Activated CD8-positive, alpha-beta T cell treated with anti-CD3 and anti-CD28 coated beads for 36 hours (primary cell): ENCODE results near the gene FAM3C. TPM values are rescaled to one million over a fixed set of nuclear protein-coding genes. Genes with fewer than 3 reads are reported as not detected.

Experiments
- ATAC-seq: fragments of 200-7000 bp; cut with Tn5 transposase; one replicate; pipeline ENCODE4 v1.10.0; 2021; ENCODE audit warnings: mild to moderate bottlenecking, moderate library complexity
- CTCF ChIA-PET: fragments of 350-600 bp; sonication (Branson Sonifier 250); formaldehyde crosslinking; loops from one replicate; lab custom pipeline; 2021; ENCODE audit warnings: antibody characterized with exemption; lab: Charles Lee
- POLR2A ChIA-PET: fragments of 350-600 bp; sonication (Branson Sonifier 250); formaldehyde crosslinking; loops from one replicate; lab custom pipeline; 2021; ENCODE audit warnings: antibody characterized with exemption; lab: Charles Lee
- DNase-seq: peaks from one replicate; pipeline ENCODE4 v3.0.0-alpha.2; 2020
- H3K27ac Mint-ChIP-seq: one replicate; pipeline ENCODE4 v1.8.0; 2021; ENCODE audit warnings: mild to moderate bottlenecking, mixed read lengths
- H3K27me3 Mint-ChIP-seq: one replicate; pipeline ENCODE4 v1.8.0; 2021; ENCODE audit warnings: mixed read lengths
- H3K36me3 Mint-ChIP-seq: one replicate; pipeline ENCODE4 v1.8.0; 2021; ENCODE audit warnings: low read depth, mixed read lengths
- H3K4me1 Mint-ChIP-seq: one replicate; pipeline ENCODE4 v1.8.0; 2021; ENCODE audit warnings: low read depth, mixed read lengths
- H3K4me3 Mint-ChIP-seq: one replicate; pipeline ENCODE4 v1.8.0; 2021; ENCODE audit warnings: mild to moderate bottlenecking, moderate library complexity, mixed read lengths
- H3K9me3 Mint-ChIP-seq: one replicate; pipeline ENCODE4 v1.8.0; 2021; ENCODE audit warnings: mixed read lengths
- intact Hi-C: fragments of 100-400 bp; cut with micrococcal nuclease; formaldehyde crosslinking; loops from one replicate; pipeline ENCODE4 v1.10.0; 2022
- total RNA-seq, 2 experiments: library from RNA; stranded (reverse); gene quantifications; one replicate each; pipeline ENCODE4 v1.2.3, GENCODE V29; 2021
- TF ChIP-seq, protein P1 (sequence below): fragments of 200-600 bp; IDR thresholded peaks from one replicate; pipeline ENCODE4 v1.8.0; 2022; ENCODE audit warnings: antibody characterized with exemption, mild to moderate bottlenecking

FAM3C gene
- total RNA-seq, 2 experiments from 2014 or later = 18.6 to 19.1 TPM

GRCh38 chr7:121371883-121372282 lies 24.2 kb downstream of the FAM3C start:
- no peaks in the 10 kb centered on the region for H3K9me3 Mint-ChIP-seq
- ATAC-seq (no peak), DNase-seq (no peak)
- ChIA-PET POLR2A (interaction anchor here (1.1 to 1.4 kb wide), 2 partner anchors 24 to 173 kb away, joined by 4 to 5 read pairs; partner anchors contain the start of gene FAM3C), CTCF (interaction anchor here (1.0 to 8.5 kb wide), 6 partner anchors 8 to 176 kb away, joined by 3 to 104 read pairs (median 4); partner anchors contain the start of gene FAM3C)
- H3K4me3 Mint-ChIP-seq = no peak overlapping the region
- peaks cover 43% of the 10 kb centered on the region for H3K4me1 Mint-ChIP-seq
- H3K36me3 Mint-ChIP-seq = peaks cover 34% of the 10 kb centered on the region
- H3K27me3 Mint-ChIP-seq = no peaks in the 10 kb centered on the region
- peak overlapping the region; percentile 75 for H3K27ac Mint-ChIP-seq
- intact Hi-C loops = loop anchor here (5.0 kb wide), 1 partner anchor 160 kb away; no protein-coding TSS in a partner anchor
- TF ChIP-seq, protein P1, sequence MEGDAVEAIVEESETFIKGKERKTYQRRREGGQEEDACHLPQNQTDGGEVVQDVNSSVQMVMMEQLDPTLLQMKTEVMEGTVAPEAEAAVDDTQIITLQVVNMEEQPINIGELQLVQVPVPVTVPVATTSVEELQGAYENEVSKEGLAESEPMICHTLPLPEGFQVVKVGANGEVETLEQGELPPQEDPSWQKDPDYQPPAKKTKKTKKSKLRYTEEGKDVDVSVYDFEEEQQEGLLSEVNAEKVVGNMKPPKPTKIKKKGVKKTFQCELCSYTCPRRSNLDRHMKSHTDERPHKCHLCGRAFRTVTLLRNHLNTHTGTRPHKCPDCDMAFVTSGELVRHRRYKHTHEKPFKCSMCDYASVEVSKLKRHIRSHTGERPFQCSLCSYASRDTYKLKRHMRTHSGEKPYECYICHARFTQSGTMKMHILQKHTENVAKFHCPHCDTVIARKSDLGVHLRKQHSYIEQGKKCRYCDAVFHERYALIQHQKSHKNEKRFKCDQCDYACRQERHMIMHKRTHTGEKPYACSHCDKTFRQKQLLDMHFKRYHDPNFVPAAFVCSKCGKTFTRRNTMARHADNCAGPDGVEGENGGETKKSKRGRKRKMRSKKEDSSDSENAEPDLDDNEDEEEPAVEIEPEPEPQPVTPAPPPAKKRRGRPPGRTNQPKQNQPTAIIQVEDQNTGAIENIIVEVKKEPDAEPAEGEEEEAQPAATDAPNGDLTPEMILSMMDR = no peak

DNA sequence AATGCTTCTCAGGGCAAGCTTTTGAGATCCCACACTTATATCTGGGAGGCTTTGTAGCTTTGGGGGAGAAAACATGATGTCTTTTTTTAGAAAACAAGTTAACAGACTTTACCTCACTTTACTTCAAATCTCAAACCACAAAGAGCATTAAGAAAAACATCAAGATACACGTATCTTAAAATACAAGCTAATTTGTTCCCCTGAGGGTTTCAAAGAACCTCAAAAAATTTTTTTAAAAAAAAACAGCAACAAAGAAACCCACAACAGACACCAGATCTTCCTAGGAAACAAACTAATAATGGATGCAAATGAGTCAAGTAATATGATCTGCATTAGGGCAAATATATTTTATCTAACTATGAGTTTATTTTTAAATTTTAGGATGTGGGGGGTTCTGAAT lies 24.7 kb downstream of the FAM3C start:
- intact Hi-C loops = loop anchor here (5.0 kb wide), 1 partner anchor 161 kb away; no protein-coding TSS in a partner anchor
- ChIA-PET CTCF (interaction anchor here (1.0 to 8.5 kb wide), 6 partner anchors 9 to 177 kb away, joined by 3 to 104 read pairs (median 4); partner anchors contain the start of gene FAM3C), POLR2A (interaction anchor here (1.1 kb wide), 1 partner anchor 174 kb away, joined by 4 read pairs; no protein-coding TSS in a partner anchor)
- Mint-ChIP-seq H3K4me3 (no peak overlapping the region), H3K27ac (peak overlapping the region; percentile 75), H3K4me1 (peaks cover 41% of the 10 kb centered on the region), H3K36me3 (peaks cover 31% of the 10 kb centered on the region), H3K27me3 (no peaks in the 10 kb centered on the region), H3K9me3 (no peaks in the 10 kb centered on the region)
- DNase-seq (no peak), ATAC-seq (no peak)
- TF ChIP-seq, protein P1 = no peak

GRCh38 chr7:121369462-121369861 lies 26.6 kb downstream of the FAM3C start:
- CTCF ChIA-PET = interaction anchor here (0.9 to 8.5 kb wide), 7 partner anchors 12 to 179 kb away, joined by 3 to 104 read pairs (median 3); partner anchors contain the start of gene FAM3C
- peak; percentile 37 for ATAC-seq
- H3K9me3 Mint-ChIP-seq = no peaks in the 10 kb centered on the region
- H3K36me3 Mint-ChIP-seq = peaks cover 25% of the 10 kb centered on the region
- peak overlapping the region; percentile 81 for H3K27ac Mint-ChIP-seq
- peaks cover 35% of the 10 kb centered on the region for H3K4me1 Mint-ChIP-seq
- H3K4me3 Mint-ChIP-seq = no peak overlapping the region
- peak; percentile 16 for DNase-seq
- intact Hi-C loops = no loop called here
- POLR2A ChIA-PET = interaction anchor here (0.9 kb wide), 1 partner anchor 44 kb away, joined by 3 read pairs; no protein-coding TSS in a partner anchor
- TF ChIP-seq, protein P1 = no peak
- no peaks in the 10 kb centered on the region for H3K27me3 Mint-ChIP-seq

DNA sequence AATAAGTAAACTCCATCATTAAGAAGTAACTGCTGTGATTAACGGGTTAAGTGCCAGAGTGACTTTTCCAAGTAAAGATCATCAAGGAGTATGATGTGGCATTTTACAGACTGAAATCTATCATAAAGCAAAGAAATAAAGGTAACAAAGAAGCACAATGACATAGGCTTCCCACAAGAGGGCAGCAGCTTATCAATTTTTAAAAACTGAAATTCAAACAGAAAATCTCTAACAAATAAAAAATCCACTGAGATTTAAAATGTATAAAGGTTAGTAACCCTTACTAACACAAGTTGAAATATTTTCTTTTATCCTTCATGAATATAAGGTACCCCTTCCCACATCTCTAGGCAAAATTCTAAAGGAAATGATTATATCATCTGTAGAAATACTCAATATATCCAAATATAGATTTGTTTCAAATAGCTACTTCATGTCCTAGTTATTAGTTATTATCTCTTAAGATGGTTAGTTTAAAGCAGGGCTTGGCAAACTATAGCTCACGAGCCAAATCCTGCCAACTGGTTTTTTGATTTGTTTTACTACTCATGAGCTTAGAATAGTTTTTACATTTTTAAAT lies 29.2 kb downstream of the FAM3C start:
- TF ChIP-seq, protein P1 = peak; percentile 84
- Mint-ChIP-seq H3K27ac (no peak overlapping the region), H3K36me3 (peaks cover 36% of the 10 kb centered on the region), H3K9me3 (no peaks in the 10 kb centered on the region), H3K4me3 (no peak overlapping the region), H3K27me3 (no peaks in the 10 kb centered on the region), H3K4me1 (peaks cover 24% of the 10 kb centered on the region)
- intact Hi-C loops = loop anchor here (1.0 kb wide), 1 partner anchor 180 kb away; no protein-coding TSS in a partner anchor
- peak; percentile 45 for ATAC-seq
- DNase-seq = peak; percentile 33
- ChIA-PET POLR2A (interaction anchor here (0.8 kb wide), 1 partner anchor 180 kb away, joined by 3 read pairs; no protein-coding TSS in a partner anchor), CTCF (interaction anchor here (0.7 to 8.5 kb wide), 30 partner anchors 8 to 627 kb away, joined by 3 to 104 read pairs (median 5); partner anchors contain the start of gene FAM3C)

DNA sequence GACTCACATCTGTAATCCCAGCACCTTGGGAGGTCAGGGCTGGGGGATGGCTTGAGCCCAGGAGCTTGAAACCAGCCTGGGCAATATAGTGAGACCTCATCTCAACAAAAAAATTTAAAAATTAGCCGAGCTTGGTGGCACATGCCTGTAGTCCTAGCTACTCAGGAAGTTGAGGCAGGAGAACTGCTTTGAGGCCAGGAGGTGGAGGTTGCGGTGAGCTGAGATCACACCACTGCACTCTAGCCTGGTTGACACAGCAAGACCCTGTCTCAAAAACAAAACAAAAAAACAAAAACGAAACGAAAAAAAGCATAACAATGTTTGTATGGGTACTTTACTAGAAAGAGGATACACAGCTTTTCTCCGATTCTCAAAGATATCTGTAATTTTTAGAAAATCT lies 35.5 kb downstream of the FAM3C start:
- Mint-ChIP-seq H3K4me3 (no peak overlapping the region), H3K9me3 (no peaks in the 10 kb centered on the region), H3K36me3 (peaks cover 42% of the 10 kb centered on the region), H3K27ac (no peak overlapping the region), H3K4me1 (no peaks in the 10 kb centered on the region), H3K27me3 (no peaks in the 10 kb centered on the region)
- TF ChIP-seq, protein P1 = no peak
- peak; percentile 8 for DNase-seq
- CTCF ChIA-PET = interaction anchor here (1.1 to 1.2 kb wide), 2 partner anchors 35 to 187 kb away, joined by 3 read pairs; no protein-coding TSS in a partner anchor
- intact Hi-C loops = no loop called here
- peak; percentile 45 for ATAC-seq
- POLR2A ChIA-PET = interaction anchor here (0.6 kb wide), 1 partner anchor 183 kb away, joined by 4 read pairs; no protein-coding TSS in a partner anchor
